ENCODE data around the gene DCP1B.
"Not testable (repeated sequence)": the region's sequence is repeated elsewhere in the genome, so short reads cannot be mapped to it uniquely, and the experiment has no call there.

Gene DCP1B

DNA sequence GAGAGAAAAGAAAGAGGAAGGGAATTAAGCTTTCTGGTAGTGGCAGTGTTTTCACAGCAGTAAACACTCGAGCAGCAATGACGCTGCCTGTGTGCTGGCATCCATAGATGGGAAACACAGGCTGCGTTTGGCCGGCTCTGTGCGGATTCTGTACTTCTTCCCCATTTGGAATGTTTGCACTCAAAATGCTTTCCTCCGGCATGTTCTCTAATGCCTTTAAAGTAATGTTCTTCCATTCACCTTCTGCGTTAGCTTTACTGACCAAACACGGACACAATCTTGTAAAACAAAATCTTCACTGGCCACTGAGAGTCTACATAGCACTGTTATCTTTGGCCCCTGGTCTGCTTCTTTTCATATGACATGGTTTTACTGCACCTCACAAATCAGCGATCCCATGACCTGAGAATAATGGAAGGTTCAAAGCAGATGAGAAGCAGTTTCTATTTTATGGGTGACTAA lies 31.4 kb downstream of the DCP1B start:
- DNase-seq: peak; percentile 57

DNA sequence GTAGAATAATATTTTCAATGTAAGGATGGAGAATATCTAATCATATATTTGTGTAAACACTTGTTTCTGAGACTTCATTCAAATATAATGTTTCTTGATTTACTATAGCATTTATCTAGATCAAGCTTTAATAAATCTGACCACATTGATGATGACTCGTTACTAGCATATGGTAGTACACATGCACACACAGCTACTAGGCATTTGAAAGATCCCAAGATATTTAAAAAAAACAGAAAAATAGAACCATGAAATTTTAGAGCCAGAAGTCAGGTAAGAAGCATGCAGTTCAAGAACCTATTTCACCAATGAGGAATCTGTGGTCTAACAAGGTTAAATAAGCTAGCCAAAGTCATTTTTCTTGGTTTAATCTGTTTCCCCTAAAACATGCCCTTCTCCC lies 32.0 kb downstream of the DCP1B start:
- DNase-seq: no peak

DNA sequence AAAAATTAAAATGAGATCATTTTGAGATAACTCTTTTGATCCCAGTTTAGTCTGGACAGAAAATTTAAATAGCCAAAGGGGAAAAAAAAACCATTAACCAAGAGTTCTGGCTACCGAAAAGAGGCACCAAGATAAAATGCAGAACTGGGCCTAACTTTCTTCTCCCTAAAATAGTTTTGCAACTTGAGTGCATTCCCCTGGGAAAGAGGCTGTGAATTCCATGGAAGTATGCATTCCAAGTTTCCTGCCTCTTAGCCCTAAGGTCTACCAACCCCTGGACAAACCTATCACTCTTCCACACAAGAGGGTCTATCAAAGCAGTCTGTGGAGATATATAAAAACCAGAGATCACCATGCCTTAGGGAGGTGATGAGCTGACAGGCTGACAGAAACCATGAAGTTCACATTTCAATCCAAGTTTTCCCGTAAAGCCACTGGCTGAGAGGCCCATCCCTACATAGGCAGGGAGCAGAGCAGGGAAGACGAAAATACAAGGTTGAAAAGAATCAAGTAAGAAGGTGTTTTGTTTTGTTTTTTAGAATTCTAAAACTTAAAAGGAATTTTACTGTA lies 33.8 kb downstream of the DCP1B start:
- no peak for DNase-seq

DNA sequence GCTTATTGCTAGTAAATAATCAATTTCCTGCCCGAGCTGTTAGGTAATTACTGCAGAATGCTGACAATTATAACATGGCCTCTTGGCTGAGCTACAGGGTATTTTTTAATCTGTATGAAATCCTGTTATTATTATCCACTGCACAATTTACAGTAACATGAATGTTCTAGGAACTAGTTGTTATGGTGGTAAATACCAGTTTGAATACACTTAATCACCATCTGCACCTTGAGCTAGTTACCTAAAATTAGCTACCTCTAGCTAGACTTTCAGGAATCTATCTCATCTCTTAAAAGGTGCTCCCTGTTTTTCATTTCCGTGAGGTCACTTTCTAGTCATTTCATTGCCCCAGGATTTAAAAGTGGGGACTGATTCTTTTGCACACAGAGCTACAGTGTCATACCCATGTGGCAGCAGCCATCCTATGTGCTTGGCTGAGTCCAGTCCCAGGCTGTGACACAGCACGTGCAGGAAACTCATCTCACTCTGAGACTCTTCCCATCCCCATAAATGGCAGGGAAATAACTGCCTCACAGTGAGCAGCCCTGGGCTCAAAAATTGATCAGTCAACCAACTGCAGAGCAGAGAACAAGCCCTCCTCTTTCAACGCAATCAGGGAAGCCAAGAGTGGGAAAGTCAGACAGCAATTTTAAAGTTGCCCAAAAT lies 37.6 kb downstream of the DCP1B start:
- no peak for DNase-seq

DNA sequence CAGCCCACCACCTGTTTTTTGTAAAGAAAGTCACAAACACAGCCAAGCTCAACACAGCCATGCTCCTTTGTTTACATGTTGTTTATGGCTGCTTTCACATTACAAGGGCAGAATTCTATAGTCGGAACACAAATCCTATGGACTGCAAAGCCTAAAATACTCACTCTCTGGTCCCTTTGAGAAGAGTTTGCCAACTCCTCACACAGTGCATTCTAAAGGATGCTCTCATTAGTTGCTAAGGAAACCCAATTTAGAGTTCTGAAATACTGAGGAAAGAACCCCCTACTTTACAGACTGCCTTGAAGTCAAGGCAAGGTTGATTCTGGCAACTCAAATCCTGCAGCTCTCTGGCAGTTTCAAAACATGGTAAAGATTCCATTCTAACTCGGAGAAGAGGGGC lies 38.3 kb downstream of the DCP1B start:
- DNase-seq: no peak

DNA sequence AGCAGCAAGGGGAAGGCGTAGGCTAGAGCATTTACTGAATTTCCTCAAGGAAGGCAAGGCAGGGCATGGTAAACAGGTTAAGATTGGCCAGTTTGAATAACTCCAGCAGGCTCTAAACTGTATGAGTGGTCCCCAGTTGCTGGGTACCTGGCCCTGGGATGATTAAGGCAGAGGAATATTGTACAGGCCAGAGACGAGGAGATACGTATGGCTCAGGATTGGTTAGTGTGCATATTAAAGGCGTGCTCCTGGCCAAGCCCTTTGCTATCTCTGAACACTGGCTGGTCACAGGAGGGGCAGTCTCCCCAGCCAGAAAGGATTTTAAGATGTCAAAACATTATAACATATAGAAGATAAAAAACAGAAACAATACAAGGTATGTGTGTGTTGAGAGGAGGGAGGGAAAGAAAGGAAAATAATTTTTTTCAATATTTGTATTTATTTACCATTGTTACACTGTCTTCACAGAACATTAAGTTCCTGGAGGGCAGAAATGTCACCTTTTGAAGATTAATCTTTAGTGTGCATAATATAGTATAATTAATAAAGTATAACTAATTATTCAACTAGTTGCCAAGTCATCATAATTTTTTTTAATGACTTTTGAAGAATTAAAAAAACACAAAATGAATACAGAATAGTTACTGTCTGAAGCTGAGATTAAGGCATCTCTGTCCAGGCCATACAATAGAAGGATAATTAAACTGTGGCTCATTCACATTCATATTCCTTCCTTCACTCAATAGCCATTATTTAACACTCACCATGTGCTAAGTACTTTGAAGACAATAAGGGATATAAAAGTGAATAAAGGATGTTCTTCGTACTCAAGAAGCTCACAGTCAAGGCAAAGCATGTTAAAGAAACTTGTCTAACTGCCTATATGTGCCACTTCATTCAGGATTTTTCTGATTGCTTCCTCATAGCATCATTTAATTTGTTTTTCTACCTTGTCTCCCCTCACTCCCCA lies 41.9 kb downstream of the DCP1B start:
- no peak for DNase-seq

DNA sequence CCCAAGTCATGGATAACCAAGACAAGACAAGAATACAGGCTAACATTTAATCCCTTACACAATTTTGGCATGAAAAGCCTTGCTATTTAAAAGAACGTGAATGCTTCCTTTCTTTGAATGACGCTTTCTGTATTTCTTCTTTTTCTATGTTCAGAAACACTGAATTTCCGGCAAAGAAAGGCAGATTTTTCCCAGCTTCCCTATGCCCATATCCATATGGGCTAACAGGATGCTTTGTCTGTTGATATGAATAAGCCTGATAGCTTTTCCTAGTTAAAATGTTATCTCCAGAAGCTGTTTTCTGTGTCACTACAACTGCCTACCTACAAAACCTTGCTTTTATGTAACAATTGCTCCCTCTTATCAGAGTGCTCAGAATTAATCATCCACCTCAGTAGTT lies 47.5 kb downstream of the DCP1B start:
- no peak for DNase-seq

DNA sequence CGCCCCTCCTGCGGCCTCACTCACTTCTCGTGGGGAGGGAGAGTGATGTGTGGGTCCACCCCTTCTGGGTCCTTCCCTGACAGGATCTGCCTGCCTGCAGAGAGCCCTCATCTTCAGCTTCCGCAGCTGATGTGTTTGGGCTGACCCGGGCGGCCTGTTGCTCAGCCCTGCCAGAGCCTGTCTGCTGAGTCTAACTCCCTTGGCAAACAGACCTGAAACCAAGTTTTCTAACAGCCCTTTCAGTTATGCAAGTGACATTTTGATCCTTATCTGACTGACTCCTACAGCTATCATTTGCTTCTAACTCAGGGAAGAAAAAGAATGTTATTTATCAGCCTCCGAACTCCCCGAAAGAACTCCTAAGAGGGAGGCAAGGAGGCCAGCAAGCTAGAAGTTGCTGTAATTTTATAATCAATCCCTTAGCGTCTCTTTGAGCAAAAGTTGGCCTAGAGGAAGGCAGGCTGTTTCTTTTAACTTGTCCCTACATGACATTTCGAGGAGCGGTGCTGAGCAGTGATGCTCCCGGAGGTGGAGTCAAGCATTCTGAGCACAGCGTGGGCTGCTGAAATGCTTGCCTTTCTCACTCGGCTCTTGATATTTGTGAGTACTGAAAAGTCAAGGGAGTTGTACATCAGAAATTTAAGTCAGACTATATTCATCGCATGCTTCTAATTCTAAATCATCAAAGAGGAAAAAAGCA lies 54.3 kb downstream of the DCP1B start:
- DNase-seq: no peak

DNA sequence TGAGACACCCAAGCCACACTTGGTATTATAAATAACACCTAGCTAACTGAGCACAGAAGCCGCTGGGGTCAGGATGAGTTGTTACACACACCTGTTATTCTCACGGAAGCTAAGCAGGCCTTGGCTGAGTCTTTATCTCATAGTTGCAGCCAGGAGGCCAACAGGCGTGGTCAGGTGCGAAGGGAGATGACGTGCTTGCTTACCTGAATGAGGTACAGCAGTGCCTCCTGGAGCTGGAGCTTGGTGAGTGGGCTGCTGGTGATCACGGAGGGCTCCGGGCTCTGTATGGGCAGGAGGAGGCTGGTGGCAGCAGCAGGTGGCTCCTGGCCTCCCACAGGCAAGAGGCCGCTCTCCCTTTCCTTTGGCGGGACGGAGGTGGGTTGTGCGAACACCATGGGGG lies 55.4 kb downstream of the DCP1B start:
- no peak for DNase-seq

DNA sequence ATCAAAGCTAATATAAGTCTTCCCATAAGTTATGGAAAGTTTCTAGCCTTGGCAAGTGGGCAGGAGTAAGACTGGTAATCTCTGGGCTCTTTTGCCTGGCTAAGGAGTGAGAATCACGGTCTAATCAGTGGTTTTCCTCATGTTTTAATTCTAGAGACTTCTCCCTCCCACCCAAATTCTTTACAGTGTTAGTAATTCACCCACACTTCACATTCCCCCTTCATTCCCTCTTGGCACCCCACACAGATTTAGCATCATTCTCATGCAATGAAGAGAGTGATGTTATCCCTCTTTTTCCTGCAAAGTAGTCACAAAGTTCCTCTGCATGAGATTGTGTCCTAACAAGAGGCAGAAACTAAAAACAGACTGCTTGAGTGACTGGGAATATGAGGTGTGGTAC lies 57.2 kb downstream of the DCP1B start:
- DNase-seq: no peak

DNA sequence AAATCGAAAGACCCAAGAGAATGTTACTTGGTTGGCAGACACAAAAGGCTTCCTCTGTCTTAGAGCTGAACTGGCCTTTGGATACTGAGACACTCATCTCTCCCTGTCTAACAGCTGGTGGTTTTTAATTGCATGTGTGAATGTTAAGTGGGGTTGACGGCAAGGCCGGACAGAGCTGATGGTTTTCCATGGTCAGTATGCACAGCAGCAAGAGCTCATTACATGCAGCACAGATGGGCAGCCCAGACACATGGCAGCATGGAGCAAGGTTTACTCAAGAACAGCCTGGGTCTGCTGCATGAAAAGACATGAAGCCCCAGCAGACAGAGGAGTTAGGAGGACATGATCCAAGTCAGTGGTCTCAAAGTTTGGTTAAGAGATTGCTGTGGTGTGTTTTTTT lies 58.0 kb downstream of the DCP1B start:
- DNase-seq: no peak

DNA sequence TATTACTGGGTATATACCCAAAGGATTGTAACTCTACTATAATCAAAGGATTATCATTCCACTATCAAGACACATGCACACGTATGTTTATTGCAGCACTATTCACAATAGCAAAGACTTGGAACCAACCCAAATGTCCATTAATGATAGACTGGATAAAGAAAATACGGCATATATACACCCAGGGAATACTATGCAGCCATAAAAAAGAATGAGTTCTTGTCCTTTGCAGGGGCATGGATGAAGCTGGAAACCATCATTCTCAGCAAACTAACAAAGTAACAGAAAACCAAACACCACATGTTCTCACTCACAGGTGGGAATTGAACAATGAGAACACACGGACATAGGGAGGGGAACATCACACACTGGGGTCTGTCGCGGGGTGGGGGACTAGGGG lies 58.8 kb downstream of the DCP1B start:
- DNase-seq: not testable (repeated sequence)

DNA sequence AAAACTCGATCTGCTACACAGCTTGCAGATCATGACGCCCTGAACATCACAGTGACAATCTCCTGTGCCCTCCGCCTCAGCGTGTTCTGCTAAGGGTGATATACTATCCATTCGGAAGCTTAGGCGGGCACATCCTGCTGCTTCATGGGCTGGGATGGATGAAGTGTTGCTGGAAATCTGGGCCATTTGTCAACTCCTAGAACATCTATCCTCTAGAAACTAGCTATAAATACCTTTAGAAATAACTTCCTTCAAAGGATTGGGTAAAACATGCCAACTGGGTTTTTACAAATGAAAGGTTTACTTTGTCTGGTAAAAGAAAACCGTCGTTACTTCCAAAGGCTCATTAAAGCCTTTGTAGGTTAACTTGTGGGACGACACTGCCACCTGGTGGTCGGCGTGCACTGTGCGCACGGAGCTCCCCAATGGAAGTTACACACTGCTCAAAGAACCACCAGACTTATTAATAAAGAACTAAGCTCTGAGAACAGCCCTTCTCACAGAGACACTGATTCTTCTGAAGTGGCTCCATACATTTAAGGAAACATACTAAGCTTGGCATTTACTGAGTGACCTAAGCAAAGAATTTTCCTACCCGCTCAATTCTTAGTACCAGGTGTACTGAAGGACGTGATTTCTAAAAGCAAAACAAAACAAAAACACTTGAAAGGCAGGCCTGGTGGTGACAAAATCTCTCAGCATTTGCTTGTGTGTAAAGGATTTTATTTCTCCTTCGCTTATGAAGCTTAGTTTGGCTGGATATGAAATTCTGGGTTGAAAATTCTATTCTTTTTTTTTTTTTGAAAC lies 64.3 kb downstream of the DCP1B start:
- peak; percentile 92 for DNase-seq

DNA sequence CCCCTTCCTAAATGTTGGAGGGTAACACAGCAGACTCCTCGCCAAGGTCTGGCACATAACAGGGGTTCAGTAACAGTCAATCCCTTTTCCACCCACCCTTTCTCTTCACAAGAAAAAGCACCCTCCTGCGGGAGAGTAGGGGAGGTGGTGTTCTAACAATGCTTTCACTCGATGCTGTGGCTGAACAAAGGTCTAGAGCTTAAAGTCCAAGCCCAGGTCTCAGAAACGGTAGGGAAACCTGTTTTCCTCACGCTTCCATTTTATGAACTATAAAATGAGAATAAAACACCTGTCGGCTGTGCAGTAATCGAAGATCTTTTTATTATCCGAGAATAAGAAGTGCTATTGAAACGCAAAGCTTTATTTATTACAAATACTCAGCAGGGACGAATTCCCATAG lies 64.9 kb downstream of the DCP1B start:
- no peak for DNase-seq

DNA sequence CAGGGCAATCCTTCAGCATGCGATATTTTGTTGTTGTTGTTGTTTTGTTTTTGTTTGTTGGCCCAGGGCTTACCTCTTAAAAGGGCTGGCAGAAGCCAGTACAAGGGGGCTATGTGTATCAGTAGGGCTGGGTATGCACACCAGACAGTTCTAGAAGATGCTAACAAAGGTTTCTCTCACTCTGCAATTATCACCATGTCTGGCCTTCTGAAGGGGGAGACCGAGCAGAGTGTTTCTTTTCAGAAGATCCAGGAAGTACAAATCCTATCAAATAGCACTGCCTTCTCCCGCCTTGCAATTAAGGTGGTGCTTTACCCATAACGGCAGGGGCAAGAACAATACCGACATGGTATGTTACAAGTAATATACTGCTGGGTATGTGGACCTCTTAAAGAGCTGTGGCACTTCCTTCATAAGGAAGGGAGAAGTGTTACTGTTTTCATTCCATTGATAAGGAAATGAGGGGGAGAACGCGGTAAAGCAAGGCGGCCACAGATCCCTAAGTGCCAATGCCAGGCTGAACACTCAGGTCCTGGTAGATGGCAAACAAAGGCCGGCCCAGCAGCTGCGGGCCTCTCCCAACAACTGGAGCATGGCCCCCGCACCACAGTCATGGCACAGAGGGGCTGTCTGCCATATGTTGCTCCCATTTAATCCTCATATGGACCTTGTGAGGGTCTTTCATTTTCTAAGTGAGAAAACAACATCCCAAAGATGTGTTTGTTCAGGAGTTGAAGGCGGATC lies 66.6 kb downstream of the DCP1B start:
- DNase-seq: no peak

DNA sequence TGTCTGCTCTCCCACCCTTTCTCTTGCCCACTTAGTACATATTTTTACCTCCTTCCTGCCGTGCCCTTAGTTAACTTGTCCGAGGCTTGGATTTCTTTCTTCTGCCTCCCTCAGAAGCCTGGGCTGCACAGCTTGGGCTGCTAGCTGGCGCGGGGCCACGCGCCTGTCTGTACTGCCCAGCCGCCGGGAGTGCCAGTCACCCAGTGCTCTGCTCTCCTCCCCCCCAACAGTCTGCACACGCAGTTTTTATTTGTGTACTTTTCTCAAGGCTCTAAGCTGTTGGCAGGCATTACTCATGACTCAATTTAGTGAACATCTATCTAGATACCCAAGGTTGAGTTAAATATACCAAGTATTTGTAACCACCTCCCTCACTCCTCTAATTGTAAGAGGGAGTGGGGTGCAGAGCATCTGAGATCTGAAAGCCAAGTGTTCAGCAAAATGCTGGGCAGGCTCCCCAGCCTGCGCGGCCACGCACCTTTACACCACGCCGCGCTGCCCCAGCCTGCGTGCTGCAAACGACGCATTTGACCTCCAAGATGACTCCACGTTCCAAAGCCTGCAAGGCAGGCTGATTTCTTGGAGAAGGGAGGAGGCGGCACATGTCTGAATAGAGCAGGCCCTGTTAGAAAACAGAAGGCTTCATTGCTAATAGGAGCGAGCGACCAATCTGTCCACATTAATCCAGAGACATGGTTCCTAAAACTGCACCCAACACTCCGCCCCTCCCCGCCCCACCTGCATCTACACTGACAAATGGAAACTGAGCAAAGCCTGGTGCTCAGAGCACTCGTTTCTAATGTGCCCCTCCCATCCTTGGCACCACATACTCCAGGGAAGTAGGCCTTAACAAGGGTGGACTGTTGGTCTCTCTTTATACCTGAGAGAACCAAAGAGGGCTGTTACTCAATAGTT lies 67.6 kb downstream of the DCP1B start:
- no peak for DNase-seq

DNA sequence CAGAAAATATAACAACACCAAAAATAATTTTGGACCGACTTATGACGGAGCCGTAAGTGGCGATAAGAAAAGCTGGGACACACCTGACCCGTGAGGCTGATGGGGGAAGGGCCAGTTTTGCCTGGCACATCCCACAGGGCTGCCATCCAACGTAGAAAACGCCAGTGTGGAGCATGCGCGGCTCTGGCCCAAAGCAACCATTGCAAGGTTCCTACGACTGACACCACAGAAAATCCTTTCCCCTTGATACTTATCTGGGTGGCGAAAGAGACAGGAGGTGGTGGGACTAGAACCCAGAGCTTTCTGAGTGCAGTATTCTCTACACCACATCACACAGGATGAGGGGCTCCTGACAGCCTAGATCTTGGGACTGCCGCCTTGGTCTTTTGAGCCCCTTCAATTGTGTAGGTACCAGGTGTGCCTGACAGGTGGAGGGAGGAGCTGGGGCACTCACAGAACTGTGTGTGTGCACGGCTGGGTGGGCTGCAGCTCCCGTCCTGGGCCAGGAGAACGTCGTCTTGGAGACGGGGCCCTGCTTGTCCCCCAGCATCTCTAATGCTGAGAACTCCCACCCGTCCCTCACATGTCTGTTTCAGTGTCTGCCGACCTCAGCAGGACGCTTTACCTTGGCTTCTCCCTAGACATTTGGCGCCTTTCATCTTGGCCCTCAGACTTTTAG lies 68.4 kb downstream of the DCP1B start:
- no peak for DNase-seq

DNA sequence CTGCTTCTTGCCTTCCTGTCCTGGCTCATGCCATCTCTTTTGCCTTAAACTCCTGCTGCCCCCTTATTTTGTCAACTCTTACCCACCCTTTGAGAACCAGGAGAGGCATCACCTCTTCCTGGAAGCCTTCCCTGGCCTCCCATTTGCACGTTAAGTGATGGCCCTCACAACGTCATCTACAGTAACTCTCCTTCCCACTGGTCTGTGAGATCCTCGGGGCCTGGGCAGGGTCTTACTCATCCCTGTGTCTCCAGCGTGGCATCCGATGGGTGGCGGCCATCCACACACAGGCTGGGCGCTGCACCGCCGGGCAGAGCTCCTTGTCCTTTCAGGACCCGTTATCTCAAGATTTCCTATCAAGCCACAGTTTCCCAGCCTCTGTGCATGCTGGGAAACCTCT lies 69.0 kb downstream of the DCP1B start:
- no peak for DNase-seq

DNA sequence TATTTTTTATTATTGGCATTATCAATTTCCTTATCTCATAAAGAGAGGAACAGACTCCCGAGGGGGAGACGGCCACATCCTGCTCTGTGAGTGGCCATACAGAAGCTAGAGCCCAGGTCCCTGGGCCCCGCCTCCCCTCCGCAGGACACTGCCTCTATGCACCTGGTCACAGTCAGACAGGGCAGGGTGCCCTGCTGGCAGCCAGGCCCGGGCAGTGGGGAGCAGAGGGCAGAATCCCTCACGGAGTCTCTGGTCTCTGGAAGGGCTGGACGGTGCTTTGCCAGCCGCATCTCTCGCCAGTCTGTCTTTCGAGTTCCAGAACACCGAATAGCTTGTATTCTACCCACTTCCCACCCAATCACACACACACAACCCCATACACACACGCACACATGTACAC lies 69.4 kb downstream of the DCP1B start:
- DNase-seq: no peak

DNA sequence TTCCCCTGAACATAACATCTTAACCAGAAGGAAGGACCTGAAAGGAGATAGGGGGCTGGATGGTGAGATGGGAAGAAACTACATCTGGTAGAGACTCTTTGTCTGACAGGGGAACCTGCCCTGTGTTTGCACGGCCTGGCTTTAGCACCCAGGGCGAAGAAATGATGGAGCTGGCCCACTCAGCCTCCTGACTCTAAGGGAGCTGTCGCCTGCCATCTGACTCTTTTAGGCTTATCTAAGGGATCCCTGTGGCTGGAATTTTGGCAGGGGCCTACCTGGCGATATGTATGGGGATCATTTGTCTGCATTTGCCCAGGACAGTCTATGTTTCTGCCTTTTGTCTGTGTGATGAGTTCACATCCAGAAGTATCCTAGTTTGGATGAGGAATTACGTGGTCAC lies 70.2 kb downstream of the DCP1B start:
- no peak for DNase-seq

Data from right forelimb (tissue), 1 donor.